PC-3 (cell line): ENCODE measurements around the gene RRAGC. TPM values are rescaled to one million over a fixed set of nuclear protein-coding genes. Genes with fewer than 3 reads are reported as not detected.
"Not testable (repeated sequence)": the region's sequence is repeated elsewhere in the genome, so short reads cannot be mapped to it uniquely, and the experiment has no call there.

Source experiments
- ATAC-seq: fragments of 200-7000 bp; cut with Tn5 transposase; 2 replicates; pipeline ENCODE4 v1.9.1; 2020; ENCODE audit warnings: mild to moderate bottlenecking, moderate library complexity
- BruUV-seq: library from RNA; stranded (reverse); fragments of 400-500 nt; replicated peaks from 2 replicates; lab custom pipeline; 2021; lab: Mats Ljungman, UMichigan
- CTCF ChIA-PET: fragments of 300-600 bp; sonication (Branson Sonifier 250); formaldehyde crosslinking; loops from one replicate; lab custom pipeline; 2022; ENCODE audit warnings: antibody characterized with exemption; lab: Charles Lee
- POLR2A ChIA-PET: fragments of 300-600 bp; sonication (Branson Sonifier 250); formaldehyde crosslinking; loops from one replicate; lab custom pipeline; 2022; ENCODE audit warnings: antibody characterized with exemption; ENCODE audit not compliant: unreplicated experiment; lab: Charles Lee
- DNase-seq: peaks from one replicate; pipeline ENCODE4 v3.0.0-alpha.2; 2015
- H2AFZ ChIP-seq: fragments of 300-600 bp; sonication (generic); 2 replicates; pipeline ENCODE4 v1.6.0; 2016; ENCODE audit warnings: antibody characterized with exemption, low read length
- H3F3A ChIP-seq: fragments of 300-600 bp; sonication (generic); one replicate; pipeline ENCODE4 v1.6.0; 2017; ENCODE audit warnings: antibody characterized with exemption, low read length, control low read depth, mild to moderate bottlenecking; ENCODE audit not compliant: unreplicated experiment
- H3K27ac ChIP-seq: fragments of 300-600 bp; sonication (generic); 2 replicates; pipeline ENCODE4 v1.5.1; 2016; ENCODE audit warnings: mild to moderate bottlenecking, low read length
- H3K27me3 ChIP-seq: fragments of 300-600 bp; sonication (generic); 2 replicates; pipeline ENCODE4 v1.6.1; 2016; ENCODE audit warnings: low read length, mixed read lengths
- H3K36me3 ChIP-seq: fragments of 300-600 bp; sonication (generic); 2 replicates; pipeline ENCODE4 v1.6.1; 2016; ENCODE audit warnings: low read depth, mixed run types, low read length, mixed read lengths
- H3K4me1 ChIP-seq: fragments of 300-600 bp; sonication (generic); 2 replicates; pipeline ENCODE4 v1.5.1; 2016; ENCODE audit warnings: low read length; ENCODE audit not compliant: insufficient read depth
- H3K4me2 ChIP-seq: fragments of 300-600 bp; sonication (generic); 2 replicates; pipeline ENCODE4 v1.6.0; 2016; ENCODE audit warnings: low read length
- H3K4me3 ChIP-seq: fragments of 300-600 bp; sonication (generic); 2 replicates; pipeline ENCODE4 v1.5.1; 2016; ENCODE audit warnings: mild to moderate bottlenecking, low read length, mixed read lengths
- H3K79me2 ChIP-seq: fragments of 300-600 bp; sonication (generic); 2 replicates; pipeline ENCODE4 v1.6.1; 2017; ENCODE audit warnings: low read length, mixed read lengths
- H3K9ac ChIP-seq: fragments of 300-600 bp; sonication (generic); 2 replicates; pipeline ENCODE4 v1.6.0; 2016; ENCODE audit warnings: mild to moderate bottlenecking, low read length
- H3K9me2 ChIP-seq: fragments of 300-600 bp; sonication (generic); replicated peaks from 2 replicates; pipeline ENCODE4 v1.6.1; 2016; ENCODE audit warnings: mixed run types, low read length, mixed read lengths
- H3K9me3 ChIP-seq: fragments of 300-600 bp; sonication (generic); 2 replicates; pipeline ENCODE4 v1.6.1; 2016; ENCODE audit warnings: low read length, mixed read lengths
- H4K20me1 ChIP-seq: fragments of 300-600 bp; sonication (generic); 2 replicates; pipeline ENCODE4 v1.6.1; 2016; ENCODE audit warnings: low read length, mixed read lengths
- EZH2 ChIP-seq: fragments of 300-600 bp; sonication (generic); IDR thresholded peaks from one replicate; pipeline ENCODE4 v1.6.1; 2017; ENCODE audit warnings: antibody characterized with exemption, mild to moderate bottlenecking, low read length; ENCODE audit not compliant: unreplicated experiment
- EZH2phosphoT487 ChIP-seq: fragments of 300-600 bp; sonication (generic); IDR thresholded peaks from 2 replicates; pipeline ENCODE4 v1.6.1; 2018; ENCODE audit warnings: mild to moderate bottlenecking, antibody characterized with exemption, low read length, borderline replicate concordance
- intact Hi-C: fragments of 100-400 bp; cut with micrococcal nuclease; formaldehyde crosslinking; loops from 2 replicates; pipeline ENCODE4 v1.9.0; 2023
- total RNA-seq: library from RNA; depleted of rRNA; stranded (reverse); fragments of >200 nt; gene quantifications from 2 replicates; pipeline ENCODE4 v1.2.3, GENCODE V29; 2014
- TF ChIP-seq, protein P1 (sequence below): fragments of 300-600 bp; sonication (generic); conservative IDR thresholded peaks from 2 replicates; pipeline ENCODE4 v1.5.1; 2017; ENCODE audit warnings: antibody characterized with exemption, low read depth, mild to moderate bottlenecking, low read length

The RRAGC gene
- total RNA-seq, 1 experiment from 2014 or later = 7.0 TPM

DNA sequence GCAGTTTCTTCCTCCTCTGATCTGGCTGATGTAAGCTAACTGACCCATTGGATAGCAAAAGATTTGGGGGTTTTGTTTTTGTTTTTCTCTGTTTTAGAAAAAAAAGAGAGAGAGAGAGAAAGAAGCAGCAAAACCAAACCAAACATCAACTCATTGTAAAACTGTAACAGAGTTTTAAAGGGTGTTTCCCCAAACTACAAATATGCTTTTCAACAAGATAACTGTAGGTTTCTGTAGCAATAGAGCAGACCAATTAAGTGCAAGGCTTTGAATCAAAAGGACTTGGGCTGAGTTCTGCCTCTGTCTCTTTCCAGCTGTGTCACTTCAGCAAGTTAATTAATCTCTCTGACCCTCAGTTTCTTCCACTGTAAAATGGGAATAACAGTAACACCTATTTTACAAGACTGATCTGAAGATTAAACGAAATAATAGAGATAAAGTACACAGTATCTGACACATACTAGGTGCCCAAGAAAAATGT, 44.5 kb downstream of the RRAGC start:
- no peak for TF ChIP-seq EZH2phosphoT487
- TF ChIP-seq, protein P1, sequence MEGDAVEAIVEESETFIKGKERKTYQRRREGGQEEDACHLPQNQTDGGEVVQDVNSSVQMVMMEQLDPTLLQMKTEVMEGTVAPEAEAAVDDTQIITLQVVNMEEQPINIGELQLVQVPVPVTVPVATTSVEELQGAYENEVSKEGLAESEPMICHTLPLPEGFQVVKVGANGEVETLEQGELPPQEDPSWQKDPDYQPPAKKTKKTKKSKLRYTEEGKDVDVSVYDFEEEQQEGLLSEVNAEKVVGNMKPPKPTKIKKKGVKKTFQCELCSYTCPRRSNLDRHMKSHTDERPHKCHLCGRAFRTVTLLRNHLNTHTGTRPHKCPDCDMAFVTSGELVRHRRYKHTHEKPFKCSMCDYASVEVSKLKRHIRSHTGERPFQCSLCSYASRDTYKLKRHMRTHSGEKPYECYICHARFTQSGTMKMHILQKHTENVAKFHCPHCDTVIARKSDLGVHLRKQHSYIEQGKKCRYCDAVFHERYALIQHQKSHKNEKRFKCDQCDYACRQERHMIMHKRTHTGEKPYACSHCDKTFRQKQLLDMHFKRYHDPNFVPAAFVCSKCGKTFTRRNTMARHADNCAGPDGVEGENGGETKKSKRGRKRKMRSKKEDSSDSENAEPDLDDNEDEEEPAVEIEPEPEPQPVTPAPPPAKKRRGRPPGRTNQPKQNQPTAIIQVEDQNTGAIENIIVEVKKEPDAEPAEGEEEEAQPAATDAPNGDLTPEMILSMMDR = no peak
- TF ChIP-seq EZH2 = no peak
- Histone ChIP-seq H3F3A (no peaks in the 10 kb centered on the region), H3K4me3 (no peak overlapping the region), H3K27ac (no peak overlapping the region), H3K9me2 (no peaks in the 10 kb centered on the region), H3K79me2 (no peaks in the 10 kb centered on the region), H2AFZ (no peak overlapping the region), H3K9me3 (no peaks in the 10 kb centered on the region), H3K4me1 (0 out of 2 replicates have a peak, but pooled peaks cover 5% of the 10 kb centered on the region), H3K27me3 (peaks cover 93% of the 10 kb centered on the region), H3K9ac (no peak overlapping the region), H3K4me2 (no peak overlapping the region), H4K20me1 (no peaks in the 10 kb centered on the region), H3K36me3 (no peaks in the 10 kb centered on the region)
- intact Hi-C loops = no loop called here
- ChIA-PET POLR2A (no interaction called here), CTCF (no interaction called here)
- DNase-seq (no peak), ATAC-seq (no peak)
- no TSS peak for BruUV-seq

DNA sequence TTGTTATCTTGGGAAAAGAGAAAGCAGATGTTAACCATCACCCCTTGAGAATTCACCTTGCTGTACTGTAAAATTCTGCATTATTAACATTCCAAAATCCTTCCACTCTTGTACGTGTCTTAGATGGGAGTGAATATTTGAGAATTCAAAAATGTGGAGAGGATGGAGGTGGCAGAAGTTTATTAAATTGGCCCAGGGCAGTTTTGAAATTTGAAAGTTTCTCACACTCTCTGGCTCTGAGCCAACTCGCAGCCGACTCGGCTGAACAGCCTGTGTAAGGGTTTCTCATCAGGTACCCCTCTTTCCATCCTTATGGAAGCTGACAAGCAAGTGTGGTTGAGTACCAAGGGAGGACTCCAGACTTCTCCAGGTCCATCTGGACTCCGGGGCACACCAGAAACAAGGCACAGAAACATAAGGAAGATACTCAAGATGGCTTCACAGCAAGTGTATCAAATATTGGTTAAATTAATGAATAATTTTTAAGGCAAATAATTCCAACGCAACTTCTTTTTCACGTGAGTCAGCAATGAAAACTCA, 45.1 kb downstream of the RRAGC start:
- Histone ChIP-seq H3K4me1 (0 out of 2 replicates have a peak, but pooled peaks cover 5% of the 10 kb centered on the region), H2AFZ (no peak overlapping the region), H3K4me3 (no peak overlapping the region), H3K27ac (no peak overlapping the region), H4K20me1 (no peaks in the 10 kb centered on the region), H3K9me3 (no peaks in the 10 kb centered on the region), H3K27me3 (peaks cover 93% of the 10 kb centered on the region), H3K9ac (no peak overlapping the region), H3F3A (no peaks in the 10 kb centered on the region), H3K4me2 (no peak overlapping the region), H3K36me3 (no peaks in the 10 kb centered on the region), H3K9me2 (no peaks in the 10 kb centered on the region), H3K79me2 (no peaks in the 10 kb centered on the region)
- ChIA-PET POLR2A (no interaction called here), CTCF (no interaction called here)
- DNase-seq (no peak), ATAC-seq (no peak)
- TF ChIP-seq, protein P1 = no peak
- no peak for TF ChIP-seq EZH2phosphoT487
- BruUV-seq = no TSS peak
- intact Hi-C loops = no loop called here

DNA sequence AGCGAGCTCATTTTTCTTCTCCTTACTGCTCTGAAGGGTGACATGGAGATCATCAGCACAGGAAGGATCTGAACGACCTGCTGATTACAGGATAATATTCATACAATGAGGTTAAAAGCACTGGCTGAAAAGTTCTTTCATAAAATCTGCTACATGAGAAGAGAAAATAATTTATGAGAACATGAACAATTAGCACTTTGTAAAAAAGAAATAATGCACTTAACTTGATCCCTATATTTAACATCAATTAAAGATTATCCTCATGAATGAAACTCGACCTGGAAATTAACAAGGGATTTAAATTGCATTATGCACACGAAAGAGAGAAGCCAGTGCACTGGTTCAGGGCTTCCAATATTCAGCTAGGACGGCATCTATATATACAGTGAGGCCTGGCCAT, 46.6 kb downstream of the RRAGC start:
- Histone ChIP-seq H3K79me2 (no peaks in the 10 kb centered on the region), H3K27ac (no peak overlapping the region), H4K20me1 (no peaks in the 10 kb centered on the region), H3F3A (no peaks in the 10 kb centered on the region), H3K36me3 (no peaks in the 10 kb centered on the region), H3K4me1 (no peaks in the 10 kb centered on the region), H2AFZ (no peak overlapping the region), H3K4me2 (no peak overlapping the region), H3K4me3 (no peak overlapping the region), H3K9me3 (no peaks in the 10 kb centered on the region), H3K9ac (no peak overlapping the region), H3K27me3 (peaks cover 94% of the 10 kb centered on the region), H3K9me2 (no peaks in the 10 kb centered on the region)
- no peak for TF ChIP-seq EZH2phosphoT487
- no peak for TF ChIP-seq EZH2
- TF ChIP-seq, protein P1 = no peak
- intact Hi-C loops = no loop called here
- no TSS peak for BruUV-seq
- POLR2A ChIA-PET = no interaction called here
- DNase-seq (no peak), ATAC-seq (no peak)
- CTCF ChIA-PET = no interaction called here

- H3K79me2 ChIP-seq, POLR2A ChIA-PET, H3K4me2 ChIP-seq, H3K4me1 ChIP-seq, ATAC-seq, H3K4me3 ChIP-seq, H3F3A ChIP-seq, H3K27ac ChIP-seq, intact Hi-C loops, H3K9ac ChIP-seq, H2AFZ ChIP-seq, H3K9me2 ChIP-seq, H3K36me3 ChIP-seq, BruUV-seq, H3K9me3 ChIP-seq, CTCF ChIA-PET, DNase-seq, H4K20me1 ChIP-seq: not testable (repeated sequence)
- peaks cover 93% of the 10 kb centered on the region for H3K27me3 ChIP-seq
These were observed 48.1 kb downstream of the RRAGC start for GRCh38 chr1:38811466-38811865.
